ENCODE data around the gene LCLAT1. TPM values are rescaled to one million over a fixed set of nuclear protein-coding genes. Genes with fewer than 3 reads are reported as not detected.

The LCLAT1 gene
- polyA plus RNA-seq, 2 of the 4 experiments (the other 2 are of a cell fraction): 19.5 to 71.0 TPM

GRCh38 chr2:30620102-30620501, 173.1 kb downstream of the LCLAT1 start:
- WGBS (ENCODE audit: missing lambda C conversion rate): 83% methylated on average over 1 of the region's 1 CpG
- POLR2A ChIA-PET: no interaction called here
- Histone ChIP-seq H3K4me1 (no peaks in the 10 kb centered on the region), H3K27ac (no peak overlapping the region), H3K4me3 (no peak overlapping the region), H3K4me2 (no peak overlapping the region), H3K9me3 (no peaks in the 10 kb centered on the region)
- ATAC-seq (no peak), DNase-seq (ENCODE audit: low read depth in 1 of 2, low spot score in 1 of 2) (no peak), FAIRE-seq (no peak)
- CTCF ChIA-PET: no interaction called here
- TF ChIP-seq ZSCAN20 (CRISPR knock-in tag; IDR thresholded peaks at IDR 0.05): no peak
- no peak for TF ChIP-seq CHD4 (IDR thresholded peaks at IDR 0.05; ENCODE audit: borderline replicate concordance)
- no peak for TF ChIP-seq CEBPB (IDR thresholded peaks at IDR 0.05)
- no peak for TF ChIP-seq NR3C1 (IDR thresholded peaks at IDR 0.05)
- TF ChIP-seq TFCP2L1 (CRISPR knock-in tag; IDR thresholded peaks at IDR 0.05): no peak
- TF ChIP-seq ESRRA (IDR thresholded peaks at IDR 0.05; ENCODE audit: borderline replicate concordance, low read length): no peak
- no peak for TF ChIP-seq RNF2 (IDR thresholded peaks at IDR 0.05; ENCODE audit: borderline replicate concordance, low read depth)
- TF ChIP-seq ZFP36 (IDR thresholded peaks at IDR 0.05; ENCODE audit: borderline replicate concordance, partially characterized antibody): no peak
- no peak for TF ChIP-seq HOXA7 (CRISPR knock-in tag; IDR thresholded peaks at IDR 0.05)
- no peak for TF ChIP-seq ZC3H11A (IDR thresholded peaks at IDR 0.05)
- no peak for TF ChIP-seq CBX8 (IDR thresholded peaks at IDR 0.05)
- no peak for TF ChIP-seq PHF8 (IDR thresholded peaks at IDR 0.05; ENCODE audit: borderline replicate concordance, low read depth)
- no peak for TF ChIP-seq CBX2 (IDR thresholded peaks at IDR 0.05; ENCODE audit: borderline replicate concordance, low read depth)
- no peak for TF ChIP-seq MAFK (IDR thresholded peaks at IDR 0.05; ENCODE audit: partially characterized antibody)

- POLR2A ChIA-PET: no interaction called here
- Histone ChIP-seq H3K4me3 (no peak overlapping the region), H3K4me1 (no peaks in the 10 kb centered on the region), H3K4me2 (no peak overlapping the region), H3K9me3 (no peaks in the 10 kb centered on the region), H3K27ac (no peak overlapping the region)
- CTCF ChIA-PET: interaction anchor here (0.9 to 1.7 kb wide), 3 partner anchors 28 to 712 kb away, joined by 3 to 5 read pairs (median 4); no protein-coding TSS in a partner anchor
- FAIRE-seq (no peak), ATAC-seq (no peak), DNase-seq (ENCODE audit: low read depth in 1 of 2, low spot score in 1 of 2) (no peak)
- no peak for TF ChIP-seq FOSL2 (IDR thresholded peaks at IDR 0.05)
- no peak for TF ChIP-seq FOSL2 (CRISPR knock-in tag; IDR thresholded peaks at IDR 0.05)
- no peak for TF ChIP-seq CEBPB (IDR thresholded peaks at IDR 0.05)
- TF ChIP-seq MYC (IDR thresholded peaks at IDR 0.05; ENCODE audit: borderline replicate concordance, low read length): no peak
- TF ChIP-seq KDM5A (IDR thresholded peaks at IDR 0.05): no peak
- no peak for TF ChIP-seq TFCP2L1 (CRISPR knock-in tag; IDR thresholded peaks at IDR 0.05)
- TF ChIP-seq ZFP36 (IDR thresholded peaks at IDR 0.05; ENCODE audit: borderline replicate concordance, partially characterized antibody): no peak
- no peak for TF ChIP-seq HEYL (CRISPR knock-in tag; IDR thresholded peaks at IDR 0.05)
- TF ChIP-seq POLR2AphosphoS2 (conservative IDR thresholded peaks at IDR 0.05; ENCODE audit: low read length): no peak
- TF ChIP-seq MAX (IDR thresholded peaks at IDR 0.05): no peak
- TF ChIP-seq RFX5 (IDR thresholded peaks at IDR 0.05): no peak
- 96% methylated on average over 5 of the region's 5 CpGs for WGBS (ENCODE audit: missing lambda C conversion rate)
Measured at GRCh38 chr2:30621836-30622235, 174.8 kb downstream of the LCLAT1 start.

- DNase-seq (ENCODE audit: low read depth in 1 of 2, low spot score in 1 of 2): no peak
- ATAC-seq: no peak
- Histone ChIP-seq H3K9me3 (no peaks in the 10 kb centered on the region), H3K4me1 (no peaks in the 10 kb centered on the region), H3K27ac (no peak overlapping the region), H3K4me3 (no peak overlapping the region), H3K4me2 (no peak overlapping the region)
- 81% methylated on average over 4 of the region's 4 CpGs for WGBS (ENCODE audit: missing lambda C conversion rate)
- POLR2A ChIA-PET: no interaction called here
- no peak for TF ChIP-seq RFX5 (IDR thresholded peaks at IDR 0.05)
- no peak for TF ChIP-seq MAFK (IDR thresholded peaks at IDR 0.05; ENCODE audit: partially characterized antibody)
- TF ChIP-seq ELK1 (IDR thresholded peaks at IDR 0.05; ENCODE audit: low read depth, low read length): no peak
- no peak for TF ChIP-seq POLR2AphosphoS2 (conservative IDR thresholded peaks at IDR 0.05; ENCODE audit: low read length)
- TF ChIP-seq RARB (CRISPR knock-in tag; IDR thresholded peaks at IDR 0.05): no peak
- no peak for TF ChIP-seq FOSL2 (IDR thresholded peaks at IDR 0.05)
- no peak for TF ChIP-seq FOSL2 (CRISPR knock-in tag; IDR thresholded peaks at IDR 0.05)
- TF ChIP-seq RCOR1 (IDR thresholded peaks at IDR 0.05; ENCODE audit: low read depth, low read length): no peak
- no peak for TF ChIP-seq CHD2 (IDR thresholded peaks at IDR 0.05; ENCODE audit: low read length, partially characterized antibody)
- TF ChIP-seq CTCF (IDR thresholded peaks at IDR 0.05): no peak
- CTCF ChIA-PET: interaction anchor here (0.6 to 1.7 kb wide), 4 partner anchors 27 to 711 kb away, joined by 3 to 5 read pairs (median 4); no protein-coding TSS in a partner anchor
- no peak for FAIRE-seq
Measured at GRCh38 chr2:30622452-30622851, 175.4 kb downstream of the LCLAT1 start.
